A673 (cell line): ENCODE results near the gene EEPD1. TPM values are rescaled to one million over a fixed set of nuclear protein-coding genes. Genes with fewer than 3 reads are reported as not detected.

ENCODE experiments used
- BruUV-seq: library from RNA; stranded (reverse); fragments of 400-500 nt; replicated peaks from 2 replicates; lab custom pipeline; 2021; lab: Mats Ljungman, UMichigan
- CTCF ChIA-PET: fragments of 300-600 bp; sonication (Branson Sonifier 250); formaldehyde crosslinking; loops from one replicate; lab custom pipeline; 2022; ENCODE audit warnings: antibody characterized with exemption; lab: Charles Lee
- POLR2A ChIA-PET: fragments of 300-600 bp; sonication (Branson Sonifier 250); formaldehyde crosslinking; loops from one replicate; lab custom pipeline; 2022; ENCODE audit warnings: antibody characterized with exemption; ENCODE audit not compliant: low non-redundant PET; lab: Charles Lee
- DNase-seq: peaks from one replicate; pipeline ENCODE4 v3.0.0-alpha.2; 2015; ENCODE audit warnings: low spot score
- H3K27ac ChIP-seq: fragments of 200-600 bp; sonication (generic); 2 replicates; pipeline ENCODE4 v1.5.1; 2016; ENCODE audit warnings: mixed run types, low read depth, mild to moderate bottlenecking, mixed read lengths, antibody characterized with exemption, low read length; ENCODE audit not compliant: poor library complexity, severe bottlenecking
- H3K27me3 ChIP-seq: fragments of 200-600 bp; sonication (generic); replicated peaks from 2 replicates; pipeline ENCODE4 v1.6.1; 2017; ENCODE audit warnings: mixed run types, low read depth, mild to moderate bottlenecking, mixed read lengths, antibody characterized with exemption, low read length; ENCODE audit not compliant: insufficient read depth, poor library complexity
- H3K36me3 ChIP-seq: fragments of 200-600 bp; sonication (generic); 2 replicates; pipeline ENCODE4 v1.6.1; 2016; ENCODE audit warnings: mixed run types, mild to moderate bottlenecking, mixed read lengths, antibody characterized with exemption, low read length; ENCODE audit not compliant: insufficient read depth, poor library complexity, severe bottlenecking
- H3K4me1 ChIP-seq: fragments of 200-600 bp; sonication (generic); 2 replicates; pipeline ENCODE4 v1.6.1; 2017; ENCODE audit warnings: mixed run types, mild to moderate bottlenecking, mixed read lengths, antibody characterized with exemption, low read length; ENCODE audit not compliant: insufficient read depth, poor library complexity, severe bottlenecking
- H3K4me3 ChIP-seq: fragments of 200-600 bp; sonication (generic); 2 replicates; pipeline ENCODE4 v1.5.1; 2016; ENCODE audit warnings: low read depth, mixed run types, mild to moderate bottlenecking, mixed read lengths, low read length; ENCODE audit not compliant: poor library complexity, severe bottlenecking
- H3K9me3 ChIP-seq: fragments of 200-600 bp; sonication (generic); 2 replicates; pipeline ENCODE4 v1.6.1; 2016; ENCODE audit warnings: mixed run types, low read depth, mild to moderate bottlenecking, mixed read lengths, antibody characterized with exemption, low read length; ENCODE audit not compliant: poor library complexity, severe bottlenecking
- EZH2 ChIP-seq: fragments of 200-600 bp; sonication (generic); IDR thresholded peaks from 2 replicates; pipeline ENCODE4 v1.6.1; 2017; ENCODE audit warnings: borderline replicate concordance, low read depth, mild to moderate bottlenecking, mixed read lengths, antibody characterized with exemption, low read length; ENCODE audit not compliant: poor library complexity, severe bottlenecking
- intact Hi-C: fragments of 100-400 bp; cut with micrococcal nuclease; formaldehyde crosslinking; loops from one replicate; pipeline ENCODE4 v1.10.0; 2022; ENCODE audit not compliant: unreplicated experiment
- total RNA-seq: library from RNA; stranded (reverse); gene quantifications from 2 replicates; pipeline ENCODE4 v1.2.3, GENCODE V29; 2021
- TF ChIP-seq, protein P1 (sequence below): fragments of 300-800, 200-600 bp; sonication (generic); conservative IDR thresholded peaks from 2 replicates; pipeline ENCODE4 v1.5.1; 2017; ENCODE audit warnings: low read depth, mild to moderate bottlenecking, antibody characterized with exemption, low read length, moderate library complexity, mixed read lengths

Gene EEPD1
- total RNA-seq, 1 experiment from 2014 or later = 2.5 TPM

- no peak for DNase-seq
- peaks cover 4% of the 10 kb centered on the region for H3K4me1 ChIP-seq
- no peak overlapping the region for H3K27ac ChIP-seq
- no peaks in the 10 kb centered on the region for H3K27me3 ChIP-seq
- no TSS peak for BruUV-seq
- H3K36me3 ChIP-seq = no peaks in the 10 kb centered on the region
- CTCF ChIA-PET = no interaction called here
- TF ChIP-seq EZH2 = no peak
- TF ChIP-seq, protein P1, sequence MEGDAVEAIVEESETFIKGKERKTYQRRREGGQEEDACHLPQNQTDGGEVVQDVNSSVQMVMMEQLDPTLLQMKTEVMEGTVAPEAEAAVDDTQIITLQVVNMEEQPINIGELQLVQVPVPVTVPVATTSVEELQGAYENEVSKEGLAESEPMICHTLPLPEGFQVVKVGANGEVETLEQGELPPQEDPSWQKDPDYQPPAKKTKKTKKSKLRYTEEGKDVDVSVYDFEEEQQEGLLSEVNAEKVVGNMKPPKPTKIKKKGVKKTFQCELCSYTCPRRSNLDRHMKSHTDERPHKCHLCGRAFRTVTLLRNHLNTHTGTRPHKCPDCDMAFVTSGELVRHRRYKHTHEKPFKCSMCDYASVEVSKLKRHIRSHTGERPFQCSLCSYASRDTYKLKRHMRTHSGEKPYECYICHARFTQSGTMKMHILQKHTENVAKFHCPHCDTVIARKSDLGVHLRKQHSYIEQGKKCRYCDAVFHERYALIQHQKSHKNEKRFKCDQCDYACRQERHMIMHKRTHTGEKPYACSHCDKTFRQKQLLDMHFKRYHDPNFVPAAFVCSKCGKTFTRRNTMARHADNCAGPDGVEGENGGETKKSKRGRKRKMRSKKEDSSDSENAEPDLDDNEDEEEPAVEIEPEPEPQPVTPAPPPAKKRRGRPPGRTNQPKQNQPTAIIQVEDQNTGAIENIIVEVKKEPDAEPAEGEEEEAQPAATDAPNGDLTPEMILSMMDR = no peak
- H3K9me3 ChIP-seq = no peaks in the 10 kb centered on the region
- H3K4me3 ChIP-seq = no peak overlapping the region
- POLR2A ChIA-PET = no interaction called here
- intact Hi-C loops = no loop called here
Observed at GRCh38 chr7:36154255-36155212, 1.5 kb downstream of the EEPD1 start.

- intact Hi-C loops = no loop called here
- DNase-seq = no peak
- Histone ChIP-seq H3K27me3 (no peaks in the 10 kb centered on the region), H3K4me3 (no peak overlapping the region), H3K36me3 (no peaks in the 10 kb centered on the region), H3K4me1 (peaks cover 4% of the 10 kb centered on the region), H3K27ac (no peak overlapping the region), H3K9me3 (no peaks in the 10 kb centered on the region)
- no TSS peak for BruUV-seq
- TF ChIP-seq, protein P1 = no peak
- TF ChIP-seq EZH2 = no peak
- POLR2A ChIA-PET = no interaction called here
- CTCF ChIA-PET = no interaction called here
Observed at GRCh38 chr7:36155811-36156361, 2.8 kb downstream of the EEPD1 start.

DNA sequence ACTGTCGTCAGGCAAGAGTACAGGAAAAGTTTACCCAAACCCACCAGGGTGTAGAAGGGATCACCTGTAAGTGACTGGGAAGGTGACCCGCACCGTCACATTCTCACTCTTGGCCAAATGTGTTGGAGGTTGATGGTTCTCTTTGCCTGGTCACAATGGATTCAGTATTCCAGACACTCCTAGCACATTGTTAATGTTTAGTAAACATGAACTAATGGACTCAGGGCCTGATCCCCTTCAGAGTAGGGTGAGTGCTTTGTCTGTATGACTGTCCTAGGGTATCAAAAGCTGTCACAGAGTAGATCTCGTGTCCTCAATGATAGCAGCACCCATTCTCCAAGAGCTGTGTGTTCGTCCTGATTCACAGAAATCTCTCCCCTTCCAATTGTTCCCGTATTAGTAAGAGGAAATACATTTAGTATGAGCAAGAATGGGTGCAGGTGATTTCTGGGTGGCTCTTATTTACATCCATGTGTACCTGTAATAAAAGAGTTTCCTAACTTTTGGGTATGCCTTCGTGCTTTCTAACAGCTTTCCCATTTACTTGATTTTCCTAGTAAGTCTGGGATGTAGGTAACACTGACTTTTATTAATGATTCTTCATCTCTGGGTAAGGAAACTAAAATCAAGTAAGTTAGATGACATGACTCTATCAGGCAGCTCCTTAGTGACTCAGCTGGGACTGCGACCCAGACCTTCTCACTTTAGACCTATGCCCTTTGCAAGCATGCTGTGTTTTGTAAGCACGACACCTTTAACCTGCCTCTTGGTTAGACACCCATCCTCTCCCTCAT lies 4.7 kb downstream of the EEPD1 start:
- Histone ChIP-seq H3K36me3 (no peaks in the 10 kb centered on the region), H3K9me3 (no peaks in the 10 kb centered on the region), H3K27ac (no peak overlapping the region), H3K4me1 (no peaks in the 10 kb centered on the region), H3K4me3 (no peak overlapping the region), H3K27me3 (no peaks in the 10 kb centered on the region)
- intact Hi-C loops = no loop called here
- ChIA-PET CTCF (no interaction called here), POLR2A (no interaction called here)
- BruUV-seq = no TSS peak
- no peak for DNase-seq
- TF ChIP-seq EZH2 = no peak
- TF ChIP-seq, protein P1 = no peak
